H1 (cell line): ENCODE measurements around the gene FAM131A. TPM values are rescaled to one million over a fixed set of nuclear protein-coding genes. Genes with fewer than 3 reads are reported as not detected.
A peak's percentile ranks its signal among the peaks of the same experiment; 100 is the strongest.

Experiments
- BACH1 ChIP-seq: IDR thresholded peaks from 2 replicates; pipeline ENCODE4 v1.6.1; 2012; ENCODE audit warnings: low read length, improper control_type of control experiment
- BCL11A ChIP-seq, 2 experiments: IDR thresholded peaks; one replicate each; pipeline ENCODE4 v1.6.1; 2011; ENCODE audit warnings: low read depth in 2 of 2, low read length in 2 of 2, mild to moderate bottlenecking in 2 of 2
- CBX5 ChIP-seq: fragments of 300-800, 300-1000 bp; sonication (generic); IDR thresholded peaks from 2 replicates; pipeline ENCODE4 v1.7.1; 2016; ENCODE audit warnings: antibody characterized with exemption, low read length, low read depth
- CHD2 ChIP-seq: IDR thresholded peaks from 2 replicates; pipeline ENCODE4 v1.6.1; 2012; ENCODE audit warnings: low read length, improper control_type of control experiment
- KDM5A ChIP-seq: fragments of 200-600 bp; IDR thresholded peaks from 2 replicates; pipeline ENCODE4 v1.7.1; 2012; ENCODE audit warnings: mild to moderate bottlenecking, low read length, inconsistent platforms, mixed read lengths
- RFX5 ChIP-seq: IDR thresholded peaks from 2 replicates; pipeline ENCODE4 v1.6.1; 2011; ENCODE audit warnings: low read depth, low read length, improper control_type of control experiment, borderline replicate concordance
- RXRA ChIP-seq: IDR thresholded peaks from 2 replicates; pipeline ENCODE4 v1.6.1; 2011; ENCODE audit warnings: low read depth, mild to moderate bottlenecking, low read length, moderate library complexity; ENCODE audit not compliant: insufficient read depth
- SRF ChIP-seq: IDR thresholded peaks from 2 replicates; pipeline ENCODE4 v1.6.1; 2011; ENCODE audit warnings: mild to moderate bottlenecking, low read depth, low read length, moderate library complexity
- SUZ12 ChIP-seq: fragments of 200-600 bp; sonication (generic); IDR thresholded peaks from 2 replicates; pipeline ENCODE4 v1.6.1; 2012; ENCODE audit warnings: mild to moderate bottlenecking, inconsistent platforms, low read length, moderate library complexity, mixed read lengths
- polyA plus RNA-seq, 7 experiments: library from polyadenylated mRNA; depleted of rRNA in 3 of 7; stranded (reverse) in 5 of 7; unstranded in 2 of 7; fragments of >200 nt in 5 of 7; fragments of 200-250 nt in 2 of 7; gene quantifications; 1 replicate in 5 of 7; 2 replicates in 1 of 7; 4 replicates in 1 of 7; pipeline versions ENCODE4 v1.2.1 to v1.2.3, GENCODE V29; 2011 to 2013; ENCODE audit warnings: missing spikeins in 2 of 7, mixed read lengths in 2 of 7
- total RNA-seq: library from RNA; stranded (reverse); fragmentation: NEBNext Ultra II Directional; extraction: Animal tissue kit (Norgen Biotek cat#: 25700); gene quantifications from 2 replicates; pipeline ENCODE4 v1.2.1, GENCODE V29; 2021
- TF ChIP-seq, protein P1 (sequence below): fragments of 300-600 bp; sonication (generic); IDR thresholded peaks from 2 replicates; pipeline ENCODE4 v1.7.1; 2012; ENCODE audit warnings: low read length, moderate library complexity, mild to moderate bottlenecking, inconsistent platforms; ENCODE audit not compliant: insufficient replicate concordance
- TF ChIP-seq, protein P2 (sequence below): IDR thresholded peaks from 2 replicates; pipeline ENCODE4 v1.6.1; 2012; ENCODE audit warnings: inconsistent platforms

FAM131A gene
- total and polyA plus RNA-seq, 2 of the 8 experiments (the other 6 are each of a cell fraction or from before 2014, with no cell fraction given): 16.0 to 21.9 TPM

DNA sequence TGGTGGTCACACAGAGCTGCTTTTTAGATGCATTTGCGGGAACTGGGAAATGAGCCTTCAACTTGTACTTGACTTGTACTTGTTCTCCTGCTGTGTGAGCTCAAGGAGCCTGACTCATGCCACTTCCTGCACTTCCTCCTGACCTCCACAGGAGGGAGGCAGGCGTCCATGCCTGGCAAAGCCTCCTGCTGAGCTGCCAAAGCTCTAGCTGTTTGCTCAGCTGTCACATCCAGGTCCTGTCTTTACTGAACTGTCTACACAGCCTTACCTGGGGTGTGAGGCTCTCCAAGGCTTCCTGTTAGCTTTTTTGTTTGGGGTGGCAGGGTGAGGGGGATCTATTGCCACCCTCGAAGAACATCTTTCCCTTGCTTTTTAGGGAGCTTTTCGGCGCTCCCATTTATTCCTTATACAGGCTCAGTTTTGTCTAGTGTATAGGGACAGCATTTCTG is 34.2 kb downstream of the FAM131A start (continued):
- TF ChIP-seq, protein P1, sequence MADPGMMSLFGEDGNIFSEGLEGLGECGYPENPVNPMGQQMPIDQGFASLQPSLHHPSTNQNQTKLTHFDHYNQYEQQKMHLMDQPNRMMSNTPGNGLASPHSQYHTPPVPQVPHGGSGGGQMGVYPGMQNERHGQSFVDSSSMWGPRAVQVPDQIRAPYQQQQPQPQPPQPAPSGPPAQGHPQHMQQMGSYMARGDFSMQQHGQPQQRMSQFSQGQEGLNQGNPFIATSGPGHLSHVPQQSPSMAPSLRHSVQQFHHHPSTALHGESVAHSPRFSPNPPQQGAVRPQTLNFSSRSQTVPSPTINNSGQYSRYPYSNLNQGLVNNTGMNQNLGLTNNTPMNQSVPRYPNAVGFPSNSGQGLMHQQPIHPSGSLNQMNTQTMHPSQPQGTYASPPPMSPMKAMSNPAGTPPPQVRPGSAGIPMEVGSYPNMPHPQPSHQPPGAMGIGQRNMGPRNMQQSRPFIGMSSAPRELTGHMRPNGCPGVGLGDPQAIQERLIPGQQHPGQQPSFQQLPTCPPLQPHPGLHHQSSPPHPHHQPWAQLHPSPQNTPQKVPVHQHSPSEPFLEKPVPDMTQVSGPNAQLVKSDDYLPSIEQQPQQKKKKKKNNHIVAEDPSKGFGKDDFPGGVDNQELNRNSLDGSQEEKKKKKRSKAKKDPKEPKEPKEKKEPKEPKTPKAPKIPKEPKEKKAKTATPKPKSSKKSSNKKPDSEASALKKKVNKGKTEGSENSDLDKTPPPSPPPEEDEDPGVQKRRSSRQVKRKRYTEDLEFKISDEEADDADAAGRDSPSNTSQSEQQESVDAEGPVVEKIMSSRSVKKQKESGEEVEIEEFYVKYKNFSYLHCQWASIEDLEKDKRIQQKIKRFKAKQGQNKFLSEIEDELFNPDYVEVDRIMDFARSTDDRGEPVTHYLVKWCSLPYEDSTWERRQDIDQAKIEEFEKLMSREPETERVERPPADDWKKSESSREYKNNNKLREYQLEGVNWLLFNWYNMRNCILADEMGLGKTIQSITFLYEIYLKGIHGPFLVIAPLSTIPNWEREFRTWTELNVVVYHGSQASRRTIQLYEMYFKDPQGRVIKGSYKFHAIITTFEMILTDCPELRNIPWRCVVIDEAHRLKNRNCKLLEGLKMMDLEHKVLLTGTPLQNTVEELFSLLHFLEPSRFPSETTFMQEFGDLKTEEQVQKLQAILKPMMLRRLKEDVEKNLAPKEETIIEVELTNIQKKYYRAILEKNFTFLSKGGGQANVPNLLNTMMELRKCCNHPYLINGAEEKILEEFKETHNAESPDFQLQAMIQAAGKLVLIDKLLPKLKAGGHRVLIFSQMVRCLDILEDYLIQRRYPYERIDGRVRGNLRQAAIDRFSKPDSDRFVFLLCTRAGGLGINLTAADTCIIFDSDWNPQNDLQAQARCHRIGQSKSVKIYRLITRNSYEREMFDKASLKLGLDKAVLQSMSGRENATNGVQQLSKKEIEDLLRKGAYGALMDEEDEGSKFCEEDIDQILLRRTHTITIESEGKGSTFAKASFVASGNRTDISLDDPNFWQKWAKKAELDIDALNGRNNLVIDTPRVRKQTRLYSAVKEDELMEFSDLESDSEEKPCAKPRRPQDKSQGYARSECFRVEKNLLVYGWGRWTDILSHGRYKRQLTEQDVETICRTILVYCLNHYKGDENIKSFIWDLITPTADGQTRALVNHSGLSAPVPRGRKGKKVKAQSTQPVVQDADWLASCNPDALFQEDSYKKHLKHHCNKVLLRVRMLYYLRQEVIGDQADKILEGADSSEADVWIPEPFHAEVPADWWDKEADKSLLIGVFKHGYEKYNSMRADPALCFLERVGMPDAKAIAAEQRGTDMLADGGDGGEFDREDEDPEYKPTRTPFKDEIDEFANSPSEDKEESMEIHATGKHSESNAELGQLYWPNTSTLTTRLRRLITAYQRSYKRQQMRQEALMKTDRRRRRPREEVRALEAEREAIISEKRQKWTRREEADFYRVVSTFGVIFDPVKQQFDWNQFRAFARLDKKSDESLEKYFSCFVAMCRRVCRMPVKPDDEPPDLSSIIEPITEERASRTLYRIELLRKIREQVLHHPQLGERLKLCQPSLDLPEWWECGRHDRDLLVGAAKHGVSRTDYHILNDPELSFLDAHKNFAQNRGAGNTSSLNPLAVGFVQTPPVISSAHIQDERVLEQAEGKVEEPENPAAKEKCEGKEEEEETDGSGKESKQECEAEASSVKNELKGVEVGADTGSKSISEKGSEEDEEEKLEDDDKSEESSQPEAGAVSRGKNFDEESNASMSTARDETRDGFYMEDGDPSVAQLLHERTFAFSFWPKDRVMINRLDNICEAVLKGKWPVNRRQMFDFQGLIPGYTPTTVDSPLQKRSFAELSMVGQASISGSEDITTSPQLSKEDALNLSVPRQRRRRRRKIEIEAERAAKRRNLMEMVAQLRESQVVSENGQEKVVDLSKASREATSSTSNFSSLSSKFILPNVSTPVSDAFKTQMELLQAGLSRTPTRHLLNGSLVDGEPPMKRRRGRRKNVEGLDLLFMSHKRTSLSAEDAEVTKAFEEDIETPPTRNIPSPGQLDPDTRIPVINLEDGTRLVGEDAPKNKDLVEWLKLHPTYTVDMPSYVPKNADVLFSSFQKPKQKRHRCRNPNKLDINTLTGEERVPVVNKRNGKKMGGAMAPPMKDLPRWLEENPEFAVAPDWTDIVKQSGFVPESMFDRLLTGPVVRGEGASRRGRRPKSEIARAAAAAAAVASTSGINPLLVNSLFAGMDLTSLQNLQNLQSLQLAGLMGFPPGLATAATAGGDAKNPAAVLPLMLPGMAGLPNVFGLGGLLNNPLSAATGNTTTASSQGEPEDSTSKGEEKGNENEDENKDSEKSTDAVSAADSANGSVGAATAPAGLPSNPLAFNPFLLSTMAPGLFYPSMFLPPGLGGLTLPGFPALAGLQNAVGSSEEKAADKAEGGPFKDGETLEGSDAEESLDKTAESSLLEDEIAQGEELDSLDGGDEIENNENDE: no peak
- TF ChIP-seq BACH1: peak; percentile 57; the same call in 1 of the 2 replicates
- no peak for TF ChIP-seq CBX5
- no peak for TF ChIP-seq SUZ12
- TF ChIP-seq, protein P2, sequence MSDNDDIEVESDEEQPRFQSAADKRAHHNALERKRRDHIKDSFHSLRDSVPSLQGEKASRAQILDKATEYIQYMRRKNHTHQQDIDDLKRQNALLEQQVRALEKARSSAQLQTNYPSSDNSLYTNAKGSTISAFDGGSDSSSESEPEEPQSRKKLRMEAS: peak; percentile 60
- no peak for TF ChIP-seq RFX5
- no peak for TF ChIP-seq KDM5A
- no peak for TF ChIP-seq BCL11A (IDR thresholded peaks at IDR 0.05; ENCODE audit: low read depth in 2 of 2, low read length in 2 of 2)
- TF ChIP-seq RXRA: no peak
- TF ChIP-seq SRF: 0 out of 2 replicates have a peak, but pooled peaks have one; percentile 13
- no peak for TF ChIP-seq CHD2
